GM12801 (cell line): ENCODE measurements around the gene BCKDHA.

Experiments used
- CTCF ChIP-seq: IDR thresholded peaks from one replicate; pipeline ENCODE4 v1.5.1; 2011; ENCODE audit warnings: control low read depth; ENCODE audit not compliant: insufficient read length; ENCODE audit errors: extremely low read depth

BCKDHA gene

GRCh38 chr19:41391618-41392017, 6.0 kb upstream of the BCKDHA start:
- TF ChIP-seq CTCF: no peak

- no peak for TF ChIP-seq CTCF
These were observed 4.8 kb upstream of the BCKDHA start for GRCh38 chr19:41392775-41393174.

GRCh38 chr19:41395355-41395754, 2.3 kb upstream of the BCKDHA start:
- TF ChIP-seq CTCF: no peak

GRCh38 chr19:41398050-41398418, 416 bp downstream of the BCKDHA start:
- no peak for TF ChIP-seq CTCF

GRCh38 chr19:41398598-41398997, 980 bp downstream of the BCKDHA start:
- no peak for TF ChIP-seq CTCF

GRCh38 chr19:41399091-41399490, 1.5 kb downstream of the BCKDHA start:
- TF ChIP-seq CTCF: no peak

- no peak for TF ChIP-seq CTCF
These were observed 1.9 kb downstream of the BCKDHA start for GRCh38 chr19:41399525-41399924.

- TF ChIP-seq CTCF: no peak
These were observed 3.9 kb downstream of the BCKDHA start for GRCh38 chr19:41401483-41401882.
